ENCODE results near the gene TTC7B. TPM values are rescaled to one million over a fixed set of nuclear protein-coding genes. Genes with fewer than 3 reads are reported as not detected.

Gene TTC7B
- total and polyA plus RNA-seq, 2 experiments from 2014 or later = 68.1 to 75.8 TPM

- DNase-seq (ENCODE audit: low read depth in 1 of 2, low spot score in 1 of 2) = no peak
- TF ChIP-seq, protein P1, sequence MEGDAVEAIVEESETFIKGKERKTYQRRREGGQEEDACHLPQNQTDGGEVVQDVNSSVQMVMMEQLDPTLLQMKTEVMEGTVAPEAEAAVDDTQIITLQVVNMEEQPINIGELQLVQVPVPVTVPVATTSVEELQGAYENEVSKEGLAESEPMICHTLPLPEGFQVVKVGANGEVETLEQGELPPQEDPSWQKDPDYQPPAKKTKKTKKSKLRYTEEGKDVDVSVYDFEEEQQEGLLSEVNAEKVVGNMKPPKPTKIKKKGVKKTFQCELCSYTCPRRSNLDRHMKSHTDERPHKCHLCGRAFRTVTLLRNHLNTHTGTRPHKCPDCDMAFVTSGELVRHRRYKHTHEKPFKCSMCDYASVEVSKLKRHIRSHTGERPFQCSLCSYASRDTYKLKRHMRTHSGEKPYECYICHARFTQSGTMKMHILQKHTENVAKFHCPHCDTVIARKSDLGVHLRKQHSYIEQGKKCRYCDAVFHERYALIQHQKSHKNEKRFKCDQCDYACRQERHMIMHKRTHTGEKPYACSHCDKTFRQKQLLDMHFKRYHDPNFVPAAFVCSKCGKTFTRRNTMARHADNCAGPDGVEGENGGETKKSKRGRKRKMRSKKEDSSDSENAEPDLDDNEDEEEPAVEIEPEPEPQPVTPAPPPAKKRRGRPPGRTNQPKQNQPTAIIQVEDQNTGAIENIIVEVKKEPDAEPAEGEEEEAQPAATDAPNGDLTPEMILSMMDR (IDR thresholded peaks at IDR 0.05; ENCODE audit: low read depth, low read length) = no peak
- H3K36me3 ChIP-seq = no peaks in the 10 kb centered on the region
These were observed 151.3 kb downstream of the TTC7B start for GRCh38 chr14:90664911-90665310.

DNA sequence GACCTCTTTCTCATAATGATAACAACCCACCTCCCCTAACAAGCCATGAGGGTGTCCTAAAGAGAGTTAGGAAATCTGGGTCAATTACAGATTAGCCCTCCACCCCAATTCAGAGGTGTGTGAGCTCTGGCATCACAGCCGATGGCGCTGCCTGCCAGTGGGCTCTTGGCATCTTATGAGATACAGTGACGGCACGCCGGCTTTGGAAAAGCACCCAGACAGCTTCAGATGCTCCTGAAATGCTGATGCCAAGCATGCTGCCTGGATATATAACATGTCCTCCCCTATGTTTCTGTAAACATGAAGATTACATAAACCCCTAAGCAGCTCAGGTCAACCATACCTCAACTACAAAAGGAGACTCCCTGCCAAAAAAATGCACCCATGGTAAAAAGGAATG is 152.6 kb downstream of the TTC7B start:
- TF ChIP-seq, protein P1 (IDR thresholded peaks at IDR 0.05; ENCODE audit: low read depth, low read length) = no peak
- H3K4me3 ChIP-seq = no peak overlapping the region
- no peak for DNase-seq (ENCODE audit: low read depth in 1 of 2, low spot score in 1 of 2)

More at GRCh38 chr14:90664911-90665310, 151.3 kb downstream of the TTC7B start:
- H3K27me3 ChIP-seq = no peaks in the 10 kb centered on the region
- no peak overlapping the region for H3K4me3 ChIP-seq
- H3K9me3 ChIP-seq (ENCODE audit: low read depth) = no peaks in the 10 kb centered on the region
- H3K4me1 ChIP-seq (ENCODE audit: low read depth) = no peaks in the 10 kb centered on the region
- no peak overlapping the region for H3K27ac ChIP-seq

GRCh38 chr14:90663140-90663539 is 153.1 kb downstream of the TTC7B start:
- DNase-seq (ENCODE audit: low read depth in 1 of 2, low spot score in 1 of 2) = no peak
- TF ChIP-seq, protein P1 (IDR thresholded peaks at IDR 0.05; ENCODE audit: low read depth, low read length) = no peak
- H3K27me3 ChIP-seq = no peaks in the 10 kb centered on the region
- H3K4me3 ChIP-seq = no peak overlapping the region
- no peaks in the 10 kb centered on the region for H3K36me3 ChIP-seq
- H3K4me1 ChIP-seq (ENCODE audit: low read depth) = no peaks in the 10 kb centered on the region
- no peak overlapping the region for H3K27ac ChIP-seq
- no peaks in the 10 kb centered on the region for H3K9me3 ChIP-seq (ENCODE audit: low read depth)

More for the DNA sequence above, 152.6 kb downstream of the TTC7B start:
- no peaks in the 10 kb centered on the region for H3K27me3 ChIP-seq
- no peaks in the 10 kb centered on the region for H3K4me1 ChIP-seq (ENCODE audit: low read depth)
- no peaks in the 10 kb centered on the region for H3K36me3 ChIP-seq
- H3K9me3 ChIP-seq (ENCODE audit: low read depth) = no peaks in the 10 kb centered on the region
- no peak overlapping the region for H3K27ac ChIP-seq

DNA sequence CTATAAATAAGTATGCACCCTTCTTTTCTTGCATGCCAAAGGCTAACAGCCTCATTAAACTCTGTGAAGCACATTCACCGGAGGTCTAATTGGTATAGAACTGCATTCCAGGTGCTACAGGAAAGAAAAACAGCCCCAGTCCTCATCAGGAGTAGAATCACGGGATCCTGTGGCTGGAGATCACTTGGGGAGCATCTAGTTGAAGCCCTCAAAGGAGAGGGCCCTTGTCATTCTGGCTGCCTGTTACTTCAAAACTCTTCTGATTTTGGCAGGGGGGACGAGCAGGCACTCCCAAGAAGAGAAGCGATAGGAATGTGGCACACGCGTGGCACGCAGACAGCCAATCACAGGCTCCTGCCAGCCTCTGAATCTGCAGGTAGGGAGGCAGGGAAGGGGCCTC is 154.4 kb downstream of the TTC7B start:
- no peak overlapping the region for H3K4me3 ChIP-seq
- H3K9me3 ChIP-seq (ENCODE audit: low read depth) = no peaks in the 10 kb centered on the region
- no peaks in the 10 kb centered on the region for H3K36me3 ChIP-seq
- no peaks in the 10 kb centered on the region for H3K27me3 ChIP-seq
- TF ChIP-seq, protein P1 (IDR thresholded peaks at IDR 0.05; ENCODE audit: low read depth, low read length) = no peak
- no peak overlapping the region for H3K27ac ChIP-seq
- H3K4me1 ChIP-seq (ENCODE audit: low read depth) = no peaks in the 10 kb centered on the region
- no peak for DNase-seq (ENCODE audit: low read depth in 1 of 2, low spot score in 1 of 2)

GRCh38 chr14:90660865-90661570 is 155.2 kb downstream of the TTC7B start:
- Histone ChIP-seq H3K27ac (no peak overlapping the region), H3K4me1 (ENCODE audit: low read depth) (no peaks in the 10 kb centered on the region), H3K36me3 (no peaks in the 10 kb centered on the region), H3K4me3 (no peak overlapping the region), H3K27me3 (no peaks in the 10 kb centered on the region), H3K9me3 (ENCODE audit: low read depth) (no peaks in the 10 kb centered on the region)
- no peak for DNase-seq (ENCODE audit: low read depth in 1 of 2, low spot score in 1 of 2)
- TF ChIP-seq, protein P1 (IDR thresholded peaks at IDR 0.05; ENCODE audit: low read depth, low read length) = no peak

Measured in cardiac muscle cell (in vitro differentiated cells and primary cell).